HG03460 (cell line): ENCODE measurements around the gene MIPOL1.
"Not testable (repeated sequence)": the region's sequence is repeated elsewhere in the genome, so short reads cannot be mapped to it uniquely, and the experiment has no call there.

ENCODE experiments used
- ATAC-seq: cut with Tn5 transposase; IDR thresholded peaks from one replicate; pipeline ENCODE4 v1.9.1; 2021; ENCODE audit not compliant: unreplicated experiment

MIPOL1 gene

DNA sequence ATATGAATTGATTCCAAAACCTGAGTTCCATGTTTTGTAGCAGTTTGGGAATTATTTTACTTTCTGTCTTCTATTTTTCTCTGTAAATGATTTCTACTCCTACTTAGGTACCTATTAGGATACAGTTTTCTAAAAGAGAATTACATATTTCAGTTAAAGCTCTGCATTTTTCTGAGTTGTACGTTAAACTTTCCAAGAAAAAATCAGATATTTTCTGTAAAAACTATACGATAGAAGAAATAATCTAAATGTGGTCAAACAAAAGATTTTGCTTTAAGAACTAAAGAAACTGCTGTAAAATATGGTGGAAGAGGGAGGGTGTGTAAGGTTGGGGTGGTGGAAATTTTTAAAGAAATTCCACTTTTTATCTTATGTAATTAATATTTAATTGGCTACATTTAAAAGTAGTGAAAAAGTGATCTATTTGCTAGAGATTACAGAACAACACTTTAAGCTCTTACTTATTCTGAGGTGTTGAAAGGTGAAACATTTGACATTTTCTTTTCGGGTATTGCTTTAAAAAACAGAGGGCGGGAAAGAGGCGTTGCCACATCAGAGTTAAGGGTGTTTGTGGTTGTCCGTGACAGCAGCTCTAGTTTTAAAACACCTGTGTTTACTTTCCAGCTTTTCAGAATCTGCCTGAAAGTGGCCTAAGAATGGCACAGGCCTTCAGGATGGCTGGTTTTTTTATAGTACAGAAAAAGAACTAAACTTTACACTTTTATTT, 187.3 kb downstream of the MIPOL1 start:
- no peak for ATAC-seq

DNA sequence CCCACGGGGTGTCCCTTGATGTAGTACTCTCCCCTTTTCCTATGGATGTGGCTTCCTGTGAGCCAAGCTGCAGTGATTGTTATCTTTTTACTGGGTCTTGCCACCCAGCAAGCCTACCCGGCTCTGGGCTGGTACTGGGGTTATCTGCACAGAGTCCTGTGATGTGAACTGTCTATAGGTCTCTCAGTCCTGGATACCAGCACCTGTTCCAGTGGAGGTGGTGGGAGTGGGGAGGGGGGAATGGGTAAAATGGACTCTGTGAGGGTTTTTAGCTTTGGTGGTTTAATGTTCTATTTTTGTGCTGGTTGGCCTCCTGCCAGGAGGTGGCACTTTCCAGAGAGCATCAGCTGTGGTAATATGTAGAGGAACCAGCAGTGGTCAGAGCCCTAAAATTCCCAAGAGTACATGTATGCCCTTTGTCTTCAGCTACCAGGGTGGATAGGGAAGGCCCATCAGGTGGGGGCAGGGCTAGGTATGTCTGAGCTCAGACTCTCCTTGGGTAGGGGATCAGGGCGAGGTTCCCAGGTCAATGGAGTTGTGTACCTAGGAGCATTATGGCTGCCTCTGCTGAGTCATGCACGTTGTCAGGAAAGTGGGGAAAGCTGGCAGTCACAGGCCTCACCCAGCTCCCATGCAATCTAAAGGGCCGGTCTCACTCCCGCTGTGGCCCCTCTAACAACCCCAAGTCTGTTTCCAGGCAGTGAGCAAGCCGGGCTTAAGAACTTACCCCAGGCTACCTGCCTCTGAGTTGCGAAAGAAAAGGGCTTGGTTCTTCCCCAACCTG, 199.6 kb downstream of the MIPOL1 start:
- not testable (repeated sequence) for ATAC-seq

DNA sequence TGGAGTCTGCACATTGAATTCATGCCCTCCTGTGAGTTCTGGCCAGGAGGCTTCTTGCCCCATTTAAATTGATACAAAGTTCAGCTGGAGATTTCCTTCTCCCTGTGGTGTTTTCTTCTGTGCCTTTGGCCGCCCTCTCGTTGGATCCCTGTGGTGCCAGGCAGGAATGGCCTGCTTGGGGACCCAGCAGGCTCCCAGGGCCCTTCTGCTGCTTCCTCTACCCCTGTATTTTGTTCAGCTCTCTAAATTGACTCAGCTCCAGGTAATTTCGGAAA, 200.1 kb downstream of the MIPOL1 start:
- no peak for ATAC-seq

DNA sequence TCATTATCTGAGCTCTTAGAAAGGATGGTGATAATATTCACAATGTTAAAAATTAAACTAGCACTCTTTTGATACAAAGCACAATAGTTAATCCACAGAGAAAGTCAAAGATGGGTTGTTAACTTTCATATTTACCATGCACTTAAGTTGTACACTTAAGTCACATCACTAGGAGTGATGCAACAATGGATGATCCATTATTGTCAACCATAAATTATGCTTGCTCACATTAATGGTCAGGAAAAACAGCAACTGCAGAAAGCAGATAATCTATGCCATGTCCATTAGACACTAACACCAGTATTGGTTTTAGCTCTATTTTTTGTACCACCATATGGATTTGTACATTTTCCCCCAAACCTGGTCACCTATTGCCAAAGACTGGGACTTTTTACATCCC, 201.8 kb downstream of the MIPOL1 start:
- ATAC-seq, result no peak

DNA sequence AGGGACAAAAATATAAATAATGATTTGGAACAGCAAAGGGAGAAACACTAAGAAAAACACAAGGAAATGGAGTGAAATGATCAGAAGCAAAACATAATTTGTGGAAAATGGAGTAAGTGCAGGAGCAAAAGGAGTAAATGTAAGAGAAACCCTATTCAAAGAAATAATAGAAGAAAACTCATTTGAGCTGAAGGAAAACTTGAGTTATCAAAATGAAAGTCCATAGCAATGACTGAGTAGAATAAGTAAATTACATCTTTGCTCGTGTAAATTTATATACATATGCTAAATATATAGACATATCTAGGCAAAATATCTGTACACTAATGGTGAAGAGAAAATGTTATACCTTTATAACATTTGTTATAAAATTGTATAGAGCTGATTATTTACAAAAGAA, 203.4 kb downstream of the MIPOL1 start:
- ATAC-seq, result no peak

DNA sequence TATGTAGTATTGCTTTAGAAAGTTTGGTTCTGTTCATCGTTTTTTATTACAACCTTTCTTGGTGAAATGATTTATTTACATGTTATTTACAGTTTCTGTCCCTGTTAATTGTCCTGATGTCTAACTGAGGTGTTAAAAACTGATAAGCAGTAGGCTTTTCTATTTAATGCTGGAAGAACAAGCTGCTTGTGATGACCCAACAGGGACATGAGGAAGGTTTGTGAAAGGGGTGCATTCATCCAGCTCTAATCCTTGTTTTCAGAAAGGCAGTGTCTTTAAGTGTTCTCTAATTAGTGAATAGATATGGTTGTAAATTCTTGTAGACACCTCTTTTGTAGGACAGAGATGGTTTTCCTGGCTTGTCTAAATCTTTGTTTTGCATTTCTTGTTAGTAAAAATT, 205.9 kb downstream of the MIPOL1 start:
- no peak for ATAC-seq

DNA sequence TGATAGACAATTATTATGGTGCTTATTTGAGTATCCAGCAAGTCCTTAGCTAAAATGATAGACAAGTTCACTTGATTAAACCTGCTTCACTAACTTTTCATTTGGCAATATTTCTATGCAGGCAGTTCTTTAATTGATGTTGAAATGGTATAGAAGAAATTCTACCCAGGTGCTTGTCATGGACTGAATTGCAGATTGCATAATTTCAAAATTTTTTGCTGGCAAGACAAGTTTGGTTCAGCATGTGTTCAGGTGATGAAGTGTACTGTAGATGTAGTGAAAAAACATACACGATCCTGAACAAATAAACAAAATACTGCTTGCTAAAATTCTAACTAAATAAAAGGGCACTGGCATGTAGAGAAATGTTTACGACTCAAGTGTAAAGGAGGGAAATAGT, 208.4 kb downstream of the MIPOL1 start:
- ATAC-seq, result no peak

DNA sequence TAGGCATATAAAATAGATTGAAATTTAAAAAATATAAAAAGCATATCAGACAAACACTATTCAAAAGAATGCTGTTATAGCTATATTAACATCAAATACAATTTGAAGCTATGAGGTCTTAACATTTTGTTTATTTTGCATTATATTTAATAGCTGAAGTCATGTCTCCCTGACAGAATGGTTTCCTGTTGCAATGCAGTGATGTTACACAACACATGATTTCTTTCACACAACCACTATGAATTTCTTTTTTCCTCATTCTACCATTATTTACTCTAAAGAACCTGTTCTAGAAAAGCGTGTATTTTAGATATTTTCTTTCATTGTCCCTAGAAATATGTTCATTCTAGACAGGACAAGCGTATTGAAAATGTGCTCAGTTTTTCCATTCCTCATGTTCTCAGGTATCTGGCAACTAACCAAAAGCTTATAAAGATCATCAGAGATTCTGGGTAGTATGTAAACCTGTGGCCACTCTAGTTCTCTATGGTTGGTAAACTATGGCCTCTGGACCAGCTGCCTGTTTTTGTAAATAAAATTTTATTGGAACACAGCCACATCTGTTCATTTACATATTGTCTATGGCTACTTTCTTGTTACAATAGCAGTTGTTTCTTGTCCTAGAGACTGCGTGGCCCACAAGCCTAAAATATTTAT, 213.5 kb downstream of the MIPOL1 start:
- ATAC-seq, result no peak

DNA sequence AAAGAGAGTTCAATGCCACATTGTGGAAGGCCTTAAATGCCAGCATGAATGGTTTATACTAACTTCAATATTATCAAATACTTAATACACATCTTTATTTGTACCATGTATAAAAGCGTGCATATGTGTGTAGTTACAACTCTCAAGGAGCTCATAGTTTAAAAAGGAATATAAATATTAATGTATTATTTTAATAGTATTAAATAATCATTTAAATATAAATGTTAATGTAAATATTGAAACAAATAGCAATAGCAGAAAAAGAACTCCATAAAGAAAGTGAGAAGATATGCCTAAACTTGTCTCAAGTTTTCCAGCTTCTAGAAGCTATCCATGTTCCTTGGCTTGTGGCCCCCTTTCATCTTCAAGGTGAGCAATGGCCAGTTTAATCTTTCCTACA, 215.3 kb downstream of the MIPOL1 start:
- no peak for ATAC-seq

DNA sequence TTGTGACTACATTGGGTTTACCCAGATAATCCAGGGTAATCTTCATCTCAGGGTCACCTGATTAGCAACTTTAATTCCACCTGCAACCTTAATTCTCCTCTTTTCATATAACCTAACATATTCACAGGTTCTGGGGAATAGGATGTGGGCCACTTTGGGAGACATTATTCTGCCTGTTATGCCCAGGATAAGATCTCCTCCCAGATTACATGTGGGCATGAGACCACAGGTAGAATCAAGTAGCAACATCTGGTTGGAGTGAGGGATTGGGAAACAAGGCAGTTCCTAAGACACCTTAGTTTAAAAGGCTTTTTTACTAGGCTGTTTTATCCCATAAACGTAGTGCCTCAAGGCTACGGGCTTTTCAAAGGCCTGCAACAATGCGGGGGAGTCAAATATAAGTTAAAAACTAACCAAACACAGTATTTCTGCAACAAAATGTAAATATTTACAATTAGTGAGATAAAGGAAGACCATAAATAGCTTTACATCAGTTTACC, 215.8 kb downstream of the MIPOL1 start:
- no peak for ATAC-seq

DNA sequence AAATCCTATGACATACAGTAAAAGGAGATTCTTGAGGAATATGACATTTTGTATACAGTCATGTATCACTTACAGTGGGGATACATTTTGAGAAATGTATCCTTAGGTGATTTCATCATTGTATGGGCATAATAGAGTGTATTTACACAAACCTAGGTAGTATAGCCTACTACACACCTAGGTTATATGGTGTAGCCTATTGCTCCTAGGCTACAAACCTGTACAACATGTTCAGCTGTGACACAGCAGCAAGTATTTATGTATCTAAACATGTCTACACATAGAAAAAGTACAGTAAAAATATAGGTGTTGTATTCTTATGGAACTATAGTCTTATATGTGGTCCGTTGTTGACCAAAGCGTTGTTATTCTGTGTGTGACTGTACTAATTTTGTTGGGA, 218.5 kb downstream of the MIPOL1 start:
- no peak for ATAC-seq

DNA sequence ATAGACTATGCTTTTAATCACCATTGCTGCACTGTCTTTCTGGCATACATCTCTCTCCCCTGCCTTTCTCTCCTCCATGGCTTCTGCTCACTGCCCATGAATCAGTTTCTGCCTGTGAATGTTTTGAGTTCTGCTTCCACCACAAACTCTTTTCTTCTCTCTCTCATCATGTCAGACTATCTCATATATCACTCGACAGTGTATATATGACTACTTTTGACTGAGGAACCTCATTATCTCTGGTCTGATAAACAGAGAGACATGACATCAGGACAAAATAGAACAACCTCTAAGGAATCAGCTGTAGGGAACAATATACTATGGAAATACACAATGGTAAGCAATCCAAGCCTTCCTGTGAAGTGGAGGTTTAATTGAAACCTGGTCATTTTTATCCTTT, 219.4 kb downstream of the MIPOL1 start:
- no peak for ATAC-seq

DNA sequence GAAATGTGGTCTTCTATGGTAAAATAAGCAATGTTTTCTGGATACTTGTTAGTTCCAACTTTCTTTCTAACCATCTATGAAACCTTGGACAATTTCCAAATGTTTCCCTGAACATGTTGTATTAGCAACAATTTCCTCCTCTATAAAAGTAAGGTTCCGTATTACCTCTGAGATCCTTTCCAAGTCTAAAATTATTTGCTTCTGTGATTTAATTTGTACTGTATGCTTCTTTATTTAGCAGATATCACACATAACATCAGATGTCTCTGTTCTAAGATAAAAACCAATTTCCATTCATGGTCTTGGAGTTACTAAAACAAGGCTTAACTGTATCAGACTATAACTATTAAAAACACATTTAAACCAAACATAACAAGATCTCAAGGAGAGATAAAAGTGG, 220.1 kb downstream of the MIPOL1 start:
- no peak for ATAC-seq

DNA sequence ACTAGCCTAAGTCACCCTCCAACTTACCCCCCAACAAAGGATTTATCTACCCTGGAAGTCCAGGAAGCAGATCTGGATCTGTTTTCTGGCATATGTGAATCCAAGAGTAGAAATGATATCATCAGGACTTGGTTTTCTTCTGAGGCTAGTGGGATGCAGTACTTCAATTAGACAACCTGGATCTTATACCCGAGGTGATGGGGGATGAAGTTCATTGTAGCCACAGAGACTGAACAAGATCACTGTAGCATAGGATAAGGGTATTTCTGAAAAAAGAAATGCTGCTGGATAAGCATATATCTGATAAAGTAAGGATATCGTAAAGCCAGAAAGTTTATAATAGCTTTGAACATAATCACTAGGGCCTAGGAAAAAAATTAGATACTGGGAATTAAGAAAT, 222.9 kb downstream of the MIPOL1 start:
- ATAC-seq, result no peak

DNA sequence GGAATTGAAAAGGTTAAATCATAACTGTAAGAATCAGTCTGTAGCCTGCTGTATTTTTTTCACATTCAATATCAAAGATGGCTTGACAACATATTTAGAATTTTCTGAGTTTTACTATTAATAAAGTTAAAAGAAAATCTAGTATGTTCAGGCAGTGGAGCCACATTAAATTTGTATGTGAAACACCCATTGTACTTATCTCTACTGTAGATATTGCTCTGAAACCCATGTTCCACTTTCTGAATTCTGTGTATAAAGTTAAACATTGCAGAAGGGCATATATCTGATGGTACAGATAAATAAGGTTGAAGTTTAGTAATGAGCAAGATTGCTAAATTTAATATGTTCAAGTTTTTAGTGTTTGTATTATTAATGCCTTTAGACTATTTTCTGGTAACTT, 224.6 kb downstream of the MIPOL1 start:
- no peak for ATAC-seq

DNA sequence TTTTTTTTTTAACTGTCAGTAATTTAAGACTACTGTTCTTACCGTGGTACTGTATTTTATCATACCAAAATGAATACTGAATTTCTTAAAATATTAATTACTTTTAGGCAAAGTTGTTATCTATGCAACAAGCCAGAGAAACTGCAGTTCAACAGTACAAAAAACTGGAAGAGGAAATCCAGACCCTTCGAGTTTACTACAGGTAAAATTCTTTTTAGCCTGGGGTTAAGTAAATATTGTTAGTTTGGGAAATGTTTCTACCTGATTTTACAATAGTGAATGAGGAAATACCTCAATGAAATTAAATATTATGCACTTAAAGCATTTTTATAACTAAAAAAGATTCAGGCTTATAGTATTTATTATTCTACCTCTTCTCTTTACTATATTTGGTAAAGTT, 225.0 kb downstream of the MIPOL1 start:
- no peak for ATAC-seq

DNA sequence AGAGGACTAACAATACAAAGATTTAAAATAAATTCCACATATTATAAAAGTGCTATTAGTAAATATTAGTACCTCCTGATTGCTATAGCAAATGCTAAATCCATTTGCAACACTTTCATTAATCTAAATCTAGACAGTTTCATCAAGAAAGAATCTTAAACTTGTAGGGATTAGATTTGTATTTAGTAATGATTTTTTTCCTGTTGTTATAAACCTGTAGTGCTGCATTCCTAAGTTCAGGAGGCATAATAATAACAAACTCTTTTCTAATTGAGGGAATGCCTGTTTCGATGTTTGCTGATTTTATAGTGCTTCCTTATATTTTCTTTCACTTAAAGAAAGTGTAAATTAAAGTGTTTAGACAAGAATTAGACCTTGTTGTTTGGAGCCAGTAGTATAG, 231.2 kb downstream of the MIPOL1 start:
- no peak for ATAC-seq

DNA sequence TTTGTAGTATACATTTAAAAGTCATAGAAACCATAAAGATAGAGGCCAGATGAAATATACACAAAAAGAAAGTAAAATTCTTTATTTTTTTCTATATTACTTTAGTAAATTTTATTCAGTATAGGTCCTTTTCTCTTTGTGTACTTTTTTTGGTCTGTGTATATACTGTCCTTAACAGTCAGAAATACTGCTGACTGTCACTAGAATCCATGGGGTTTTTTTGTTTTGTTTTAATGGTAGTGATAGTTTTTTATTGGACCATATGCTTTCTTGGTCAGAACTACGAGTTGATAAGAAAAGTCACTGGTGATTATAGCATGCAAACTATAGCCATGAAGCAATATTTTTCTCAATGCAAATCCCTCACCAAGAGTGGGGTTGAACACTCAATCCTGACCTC, 231.9 kb downstream of the MIPOL1 start:
- no peak for ATAC-seq

DNA sequence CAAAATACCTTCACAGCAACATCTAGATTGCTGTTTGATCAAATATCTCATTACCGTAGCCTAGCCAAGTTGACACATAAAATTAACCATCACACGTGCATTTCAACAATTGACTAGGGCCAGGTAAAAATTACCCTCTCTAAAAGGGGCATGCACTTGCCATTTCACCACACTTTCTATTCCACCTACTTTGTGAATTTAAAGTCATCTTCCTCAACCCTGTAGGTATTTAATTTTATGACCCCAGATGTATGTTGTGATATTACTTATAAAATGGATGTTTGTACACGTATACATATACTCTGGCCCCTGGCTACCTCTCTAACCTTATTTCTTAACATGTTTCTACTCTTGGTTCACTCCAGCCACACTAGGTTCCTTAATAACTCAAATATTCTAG, 237.1 kb downstream of the MIPOL1 start:
- no peak for ATAC-seq

DNA sequence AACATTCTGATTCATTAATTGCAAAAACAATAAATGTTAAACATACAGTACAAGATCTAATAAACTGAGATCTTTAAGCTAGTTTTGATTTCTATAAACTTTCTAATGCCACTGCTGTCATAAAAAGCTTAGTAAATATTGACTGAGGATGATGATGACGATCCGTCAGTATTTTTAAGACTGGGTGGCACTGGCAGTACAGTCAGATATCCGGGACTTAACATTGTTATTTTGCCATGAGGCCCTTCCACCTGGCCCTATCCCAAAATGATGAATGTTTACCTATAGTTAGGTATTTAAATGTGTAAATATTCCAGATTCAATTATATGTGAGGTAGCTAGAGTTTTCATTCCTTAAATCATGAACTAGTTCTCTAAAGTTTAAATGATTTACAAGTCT, 238.8 kb downstream of the MIPOL1 start:
- no peak for ATAC-seq

DNA sequence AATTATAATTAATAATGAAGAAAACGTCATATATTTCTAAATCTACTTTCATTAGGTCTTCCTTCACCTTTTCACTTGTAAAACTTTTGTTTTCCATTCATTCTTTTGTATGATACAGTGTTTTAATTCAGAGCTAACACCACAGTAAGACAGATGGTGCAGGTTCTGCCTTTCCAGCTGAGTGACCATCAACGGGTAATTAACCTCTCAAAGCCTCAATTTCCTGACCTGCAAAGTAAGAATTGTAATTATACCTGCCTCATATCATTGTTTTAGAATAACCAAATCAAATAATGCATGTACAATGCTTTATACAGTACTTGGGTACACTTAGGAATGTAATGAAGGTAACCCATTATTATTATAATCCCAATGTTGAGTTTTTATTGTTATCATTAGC, 239.8 kb downstream of the MIPOL1 start:
- no peak for ATAC-seq

DNA sequence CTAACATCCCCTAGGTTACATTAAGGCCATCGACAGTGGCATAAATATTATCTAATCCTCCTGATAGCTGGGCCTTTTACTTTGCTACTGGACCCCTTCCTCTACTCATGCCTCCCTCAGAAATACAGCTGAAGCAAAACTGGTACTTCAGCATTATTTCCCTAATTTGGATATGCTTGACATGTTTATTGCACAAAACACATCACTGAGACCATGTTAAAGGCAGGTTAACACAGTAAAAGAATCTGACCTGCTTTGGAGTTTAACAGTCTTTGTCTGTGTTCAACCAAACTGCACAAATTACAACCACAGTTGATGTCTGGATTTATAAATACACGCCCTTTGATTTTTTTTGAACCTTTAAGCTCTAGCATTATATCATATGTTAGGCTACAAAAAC, 240.7 kb downstream of the MIPOL1 start:
- ATAC-seq, result no peak
